GM12872 (cell line): ENCODE measurements around the gene GAPDHS.

Experiments used
- TF ChIP-seq, protein P1 (sequence below): IDR thresholded peaks from 3 replicates; pipeline ENCODE4 v1.5.1; 2011; ENCODE audit warnings: low read depth, mild to moderate bottlenecking, low read length, moderate library complexity; ENCODE audit not compliant: insufficient read depth

The GAPDHS gene

DNA sequence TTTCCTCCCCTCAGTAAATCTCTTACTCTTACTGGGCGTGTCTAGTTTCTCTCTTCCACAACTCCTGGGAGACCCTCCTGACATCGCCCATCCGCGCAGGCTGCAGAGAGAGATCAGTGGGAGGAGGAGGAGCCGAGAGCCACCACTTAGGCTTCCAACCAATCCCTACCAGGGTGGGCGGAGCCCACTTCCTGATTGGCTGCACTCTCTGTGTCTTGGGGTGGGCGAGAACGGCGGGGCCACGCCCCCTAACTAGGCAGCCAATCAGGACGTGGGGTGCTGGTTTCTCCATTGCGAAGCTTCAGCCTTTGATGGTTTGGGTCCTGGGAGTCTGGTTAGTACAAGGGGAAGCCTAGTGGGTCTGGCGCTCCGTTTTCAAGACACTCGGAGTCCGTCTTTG lies 52.6 kb downstream of the GAPDHS start, which contains the start of gene PMIS2:
TSS of gene PMIS2 (plus strand) at position 326 of the 400 bp plus-strand sequence. CDS start 87 bp downstream, outside the sequence.
- TF ChIP-seq, protein P1, sequence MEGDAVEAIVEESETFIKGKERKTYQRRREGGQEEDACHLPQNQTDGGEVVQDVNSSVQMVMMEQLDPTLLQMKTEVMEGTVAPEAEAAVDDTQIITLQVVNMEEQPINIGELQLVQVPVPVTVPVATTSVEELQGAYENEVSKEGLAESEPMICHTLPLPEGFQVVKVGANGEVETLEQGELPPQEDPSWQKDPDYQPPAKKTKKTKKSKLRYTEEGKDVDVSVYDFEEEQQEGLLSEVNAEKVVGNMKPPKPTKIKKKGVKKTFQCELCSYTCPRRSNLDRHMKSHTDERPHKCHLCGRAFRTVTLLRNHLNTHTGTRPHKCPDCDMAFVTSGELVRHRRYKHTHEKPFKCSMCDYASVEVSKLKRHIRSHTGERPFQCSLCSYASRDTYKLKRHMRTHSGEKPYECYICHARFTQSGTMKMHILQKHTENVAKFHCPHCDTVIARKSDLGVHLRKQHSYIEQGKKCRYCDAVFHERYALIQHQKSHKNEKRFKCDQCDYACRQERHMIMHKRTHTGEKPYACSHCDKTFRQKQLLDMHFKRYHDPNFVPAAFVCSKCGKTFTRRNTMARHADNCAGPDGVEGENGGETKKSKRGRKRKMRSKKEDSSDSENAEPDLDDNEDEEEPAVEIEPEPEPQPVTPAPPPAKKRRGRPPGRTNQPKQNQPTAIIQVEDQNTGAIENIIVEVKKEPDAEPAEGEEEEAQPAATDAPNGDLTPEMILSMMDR: no peak

DNA sequence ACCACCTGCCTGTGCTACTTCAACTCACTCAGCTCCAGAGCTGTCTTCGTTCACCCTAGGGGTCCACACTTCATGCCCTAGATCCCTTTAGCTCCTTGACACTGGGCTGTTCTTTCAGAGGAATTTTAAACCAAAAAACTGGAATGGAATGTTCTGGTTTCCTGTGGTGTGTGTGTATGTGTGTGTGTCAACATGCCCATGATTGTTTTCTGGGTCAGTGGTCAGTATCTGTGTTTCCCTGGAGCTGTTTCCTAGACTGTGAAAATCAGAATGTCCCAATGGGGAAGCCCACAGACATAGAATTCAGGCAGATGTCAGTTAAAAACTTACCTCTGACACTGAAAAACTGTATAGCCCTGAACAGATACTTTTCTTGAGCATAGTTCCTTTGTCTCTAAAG lies 54.1 kb downstream of the GAPDHS start:
- TF ChIP-seq, protein P1: no peak

DNA sequence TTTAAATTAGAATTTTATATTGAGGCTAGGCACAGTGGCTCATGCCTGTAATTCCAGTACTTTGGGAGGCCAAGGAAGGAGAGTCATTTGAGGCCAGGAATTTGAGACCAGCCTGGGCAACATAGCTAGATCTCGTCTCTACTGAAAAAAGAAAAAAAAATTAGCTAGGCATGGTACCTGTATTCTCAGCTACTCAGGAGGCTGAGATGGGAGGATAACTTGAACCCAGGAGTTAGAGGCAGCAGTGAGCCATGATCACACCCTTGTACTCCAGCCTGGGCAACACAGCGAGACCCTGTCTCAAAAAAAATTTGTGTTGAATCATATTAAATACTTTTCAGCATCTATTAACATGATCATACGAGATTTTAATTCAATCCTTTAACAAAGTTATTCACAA lies 57.6 kb downstream of the GAPDHS start:
- TF ChIP-seq, protein P1: no peak

DNA sequence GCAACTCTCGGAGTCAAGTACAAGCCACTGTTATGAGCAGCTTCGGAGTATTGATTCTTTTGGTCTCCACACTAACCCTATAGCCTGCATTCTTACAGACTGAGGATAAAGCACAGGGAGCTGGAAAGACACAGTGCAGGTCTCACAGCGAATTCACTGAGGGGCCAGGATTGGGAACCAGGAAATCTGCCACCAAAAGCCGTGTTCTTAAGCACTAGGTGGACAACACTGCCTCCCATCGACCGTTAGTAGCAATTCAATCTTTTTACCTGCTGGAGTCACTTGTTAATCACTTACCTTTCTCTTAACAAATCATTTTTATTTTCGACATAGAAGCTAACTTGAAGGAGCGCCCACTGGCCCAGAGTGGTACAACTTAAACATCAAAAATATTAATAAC lies 59.0 kb downstream of the GAPDHS start:
- TF ChIP-seq, protein P1: peak; percentile 80
